ENCODE measurements around the gene ZNF574. TPM values are rescaled to one million over a fixed set of nuclear protein-coding genes. Genes with fewer than 3 reads are reported as not detected.

ZNF574 gene
- total RNA-seq, 1 experiment from 2014 or later = 24.6 TPM

GRCh38 chr19:42051166-42052115 is 24.5 kb upstream of the ZNF574 start:
- H3K4me2 ChIP-seq (ENCODE audit: low read length) = peak overlapping the region; percentile 35
- H3K27ac ChIP-seq (ENCODE audit: low read depth, low read length) = no peak overlapping the region; the same call in 1 of the 2 replicates
- no peaks in the 10 kb centered on the region for H3K27me3 ChIP-seq (ENCODE audit: insufficient read depth, low read length)
- no peaks in the 10 kb centered on the region for H3K9me2 ChIP-seq (ENCODE audit: insufficient read depth)
- ATAC-seq (peak; percentile 83), DNase-seq (ENCODE audit: low read depth, low spot score) (no peak)
- RAD21 ChIA-PET (ENCODE audit: low non-redundant PET in 1 of 2, low total read pairs in 2 of 2, uncharacterized antibody in 2 of 2, unreplicated experiment in 2 of 2) = no interaction called here
- no peak overlapping the region for H2AFZ ChIP-seq (ENCODE audit: low read depth, low read length, poor library complexity, severe bottlenecking)
- no peaks in the 10 kb centered on the region for H3K9me3 ChIP-seq (ENCODE audit: control insufficient read depth in 1 of 2, insufficient read depth in 1 of 2, low read depth in 1 of 2, low read length in 2 of 2)
- H3K79me2 ChIP-seq (ENCODE audit: insufficient read depth, low read length) = no peaks in the 10 kb centered on the region
- CTCF ChIA-PET = interaction anchor here (1.2 kb wide), 1 partner anchor 17 kb away, joined by 6 read pairs; no protein-coding TSS in a partner anchor
- TF ChIP-seq FOSL1 (IDR thresholded peaks at IDR 0.05; ENCODE audit: low read depth) (0 out of 2 replicates have a peak, but pooled peaks have one; percentile 27), CTCF (IDR thresholded peaks at IDR 0.05 in 2 of 3, conservative IDR thresholded peaks at IDR 0.05 in 1 of 3; ENCODE audit: borderline replicate concordance in 1 of 3, insufficient read depth in 1 of 3, low read depth in 2 of 3, low read length in 2 of 3) (no peak)
- H4K20me1 ChIP-seq (ENCODE audit: insufficient read depth) = no peaks in the 10 kb centered on the region
- no peaks in the 10 kb centered on the region for H3K36me3 ChIP-seq (ENCODE audit: control insufficient read depth in 1 of 2, insufficient read depth in 2 of 2, low read length in 2 of 2)
- H3K9ac ChIP-seq (ENCODE audit: low read length) = no peak overlapping the region
- H3K4me3 ChIP-seq (replicated peaks in 1 of 2; ENCODE audit: low read depth in 1 of 2, low read length in 2 of 2) = no peak overlapping the region
- intact Hi-C loops (cut with micrococcal nuclease) = no loop called here
- peaks cover 5 to 19% of the 10 kb centered on the region in 2 experiments; a peak in 2 of 4 replicates for H3K4me1 ChIP-seq (ENCODE audit: control insufficient read depth in 1 of 2, insufficient read depth in 2 of 2, low read length in 2 of 2)
- no TSS peak for BruUV-seq (replicated peaks)
- POLR2A ChIA-PET = interaction anchor here (1.3 kb wide), 1 partner anchor 23 kb away, joined by 4 read pairs; no protein-coding TSS in a partner anchor

GRCh38 chr19:42052241-42052863 is 23.6 kb upstream of the ZNF574 start:
- Histone ChIP-seq H3K79me2 (ENCODE audit: insufficient read depth, low read length) (no peaks in the 10 kb centered on the region), H2AFZ (ENCODE audit: low read depth, low read length, poor library complexity, severe bottlenecking) (no peak overlapping the region), H3K27me3 (ENCODE audit: insufficient read depth, low read length) (no peaks in the 10 kb centered on the region), H3K4me2 (ENCODE audit: low read length) (peak overlapping the region; percentile 35), H3K4me3 (replicated peaks in 1 of 2; ENCODE audit: low read depth in 1 of 2, low read length in 2 of 2) (no peak overlapping the region), H3K27ac (ENCODE audit: low read depth, low read length) (no peak overlapping the region), H4K20me1 (ENCODE audit: insufficient read depth) (no peaks in the 10 kb centered on the region), H3K9me2 (ENCODE audit: insufficient read depth) (no peaks in the 10 kb centered on the region), H3K9me3 (ENCODE audit: control insufficient read depth in 1 of 2, insufficient read depth in 1 of 2, low read depth in 1 of 2, low read length in 2 of 2) (no peaks in the 10 kb centered on the region), H3K36me3 (ENCODE audit: control insufficient read depth in 1 of 2, insufficient read depth in 2 of 2, low read length in 2 of 2) (no peaks in the 10 kb centered on the region), H3K9ac (ENCODE audit: low read length) (no peak overlapping the region), H3K4me1 (ENCODE audit: control insufficient read depth in 1 of 2, insufficient read depth in 2 of 2, low read length in 2 of 2) (peaks cover 5 to 19% of the 10 kb centered on the region in 2 experiments; a peak in 2 of 4 replicates)
- ATAC-seq = no peak
- DNase-seq (ENCODE audit: low read depth, low spot score) = no peak
- ChIA-PET POLR2A (interaction anchor here (1.3 kb wide), 1 partner anchor 24 kb away, joined by 4 read pairs; no protein-coding TSS in a partner anchor), CTCF (interaction anchor here (1.2 kb wide), 1 partner anchor 17 kb away, joined by 6 read pairs; no protein-coding TSS in a partner anchor), RAD21 (ENCODE audit: low non-redundant PET in 1 of 2, low total read pairs in 2 of 2, uncharacterized antibody in 2 of 2, unreplicated experiment in 2 of 2) (no interaction called here)
- no TSS peak for BruUV-seq (replicated peaks)
- intact Hi-C loops (cut with micrococcal nuclease) = no loop called here
- no peak for TF ChIP-seq REST (IDR thresholded peaks at IDR 0.05; ENCODE audit: low read depth)

All from HCT116 (cell line).